Liver (tissue), 9 donors: ENCODE data around the gene MTM1. TPM values are rescaled to one million over a fixed set of nuclear protein-coding genes. Genes with fewer than 3 reads are reported as not detected.

Experiments used
- DNase-seq: peaks from one replicate; pipeline ENCODE4 v3.0.0-alpha.2; 2017; ENCODE audit warnings: low spot score
- H3K27ac ChIP-seq, 2 donors: one replicate each; pipeline ENCODE4 v1.7.0; 2013; ENCODE audit warnings: inconsistent platforms in 2 of 2, low read length in 2 of 2, control low read depth in 1 of 2, low read depth in 1 of 2, mild to moderate bottlenecking in 1 of 2
- H3K27me3 ChIP-seq, 4 donors: one replicate each; pipeline versions ENCODE4 v1.6.1 to v1.7.0; 2013; ENCODE audit warnings: low read length in 3 of 4, inconsistent platforms in 1 of 4, mild to moderate bottlenecking in 1 of 4, moderate library complexity in 1 of 4; ENCODE audit not compliant: control insufficient read depth in 4 of 4, insufficient read depth in 4 of 4
- H3K36me3 ChIP-seq, 4 donors: one replicate each; pipeline versions ENCODE4 v1.6.1 to v1.7.0; 2013; ENCODE audit warnings: low read length in 3 of 4, mild to moderate bottlenecking in 3 of 4, low read depth in 1 of 4, moderate library complexity in 1 of 4; ENCODE audit not compliant: control insufficient read depth in 4 of 4, insufficient read depth in 3 of 4
- H3K4me1 ChIP-seq, 4 donors: one replicate each; pipeline versions ENCODE4 v1.6.1 to v1.7.0; 2013; ENCODE audit warnings: low read length in 3 of 4, mild to moderate bottlenecking in 3 of 4, moderate library complexity in 1 of 4; ENCODE audit not compliant: control insufficient read depth in 4 of 4, insufficient read depth in 4 of 4
- H3K4me3 ChIP-seq, 3 donors: one replicate each; pipeline versions ENCODE4 v1.6.1 to v1.7.0; 2013; ENCODE audit warnings: low read length in 3 of 3, control low read depth in 1 of 3, low read depth in 1 of 3, mild to moderate bottlenecking in 1 of 3
- H3K9ac ChIP-seq, 2 donors: one replicate each; pipeline ENCODE4 v1.7.0; 2013; ENCODE audit warnings: low read length in 2 of 2, mild to moderate bottlenecking in 2 of 2, moderate library complexity in 2 of 2, control low read depth in 1 of 2, low read depth in 1 of 2
- H3K9me3 ChIP-seq, 4 donors: one replicate each; pipeline versions ENCODE4 v1.6.1 to v1.7.0; 2013; ENCODE audit warnings: low read length in 3 of 4; ENCODE audit not compliant: control insufficient read depth in 4 of 4
- ATF3 ChIP-seq: IDR thresholded peaks from 2 replicates; pipeline ENCODE4 v1.6.1; 2016; ENCODE audit warnings: antibody characterized with exemption
- EGR1 ChIP-seq, 2 donors: IDR thresholded peaks; 2 replicates each; pipeline ENCODE4 v1.6.1; 2016 to 2018; ENCODE audit warnings: antibody characterized with exemption in 2 of 2, low read depth in 2 of 2
- FOXA1 ChIP-seq: IDR thresholded peaks from 2 replicates; pipeline ENCODE4 v1.6.1; 2016; ENCODE audit warnings: antibody characterized with exemption
- FOXA2 ChIP-seq: IDR thresholded peaks from 2 replicates; pipeline ENCODE4 v1.6.1; 2016; ENCODE audit warnings: antibody characterized with exemption
- MAX ChIP-seq: IDR thresholded peaks from 2 replicates; pipeline ENCODE4 v1.6.1; 2016; ENCODE audit warnings: antibody characterized with exemption
- RAD21 ChIP-seq, 2 donors: IDR thresholded peaks; 2 replicates each; pipeline ENCODE4 v1.6.1; 2016; ENCODE audit warnings: antibody characterized with exemption in 2 of 2, mild to moderate bottlenecking in 2 of 2
- RXRA ChIP-seq, 2 donors: IDR thresholded peaks; 2 replicates each; pipeline ENCODE4 v1.6.1; 2017 to 2018; ENCODE audit warnings: antibody characterized with exemption in 2 of 2, mild to moderate bottlenecking in 1 of 2
- SP1 ChIP-seq: IDR thresholded peaks from 2 replicates; pipeline ENCODE4 v1.6.1; 2018; ENCODE audit warnings: antibody characterized with exemption, mild to moderate bottlenecking
- TAF1 ChIP-seq: conservative IDR thresholded peaks from 2 replicates; pipeline ENCODE4 v1.6.1; 2016; ENCODE audit warnings: antibody characterized with exemption, mild to moderate bottlenecking
- YY1 ChIP-seq: IDR thresholded peaks from 2 replicates; pipeline ENCODE4 v1.6.1; 2016; ENCODE audit warnings: antibody characterized with exemption, mild to moderate bottlenecking
- ZBTB33 ChIP-seq: IDR thresholded peaks from 2 replicates; pipeline ENCODE4 v1.6.1; 2016; ENCODE audit warnings: antibody characterized with exemption
- WGBS: extraction: QIAGEN DNeasy Blood & Tissue Kit; methylation state at CpG from one replicate; pipeline ENCODE4 v1.1.7; 2013; 5-methylcytosine and 5-hydroxymethylcytosine counted together
- polyA plus RNA-seq, 2 donors: library from polyadenylated mRNA; stranded (reverse) in 1 of 2; unstranded in 1 of 2; fragments of 200-250 nt in 1 of 2; fragments of >200 nt in 1 of 2; fragmentation: Nextera tagmentation in 1 of 2; extraction: Ambion mirVana in 1 of 2; gene quantifications; one replicate each; pipeline versions ENCODE4 v1.2.1 to v1.2.3, GENCODE V29; 2013 to 2015
- total RNA-seq, 2 donors: library from RNA; depleted of rRNA; stranded (reverse); fragments of >200 nt; gene quantifications; one replicate each; pipeline ENCODE4 v1.2.3, GENCODE V29; 2014
- TF ChIP-seq, protein P1 (sequence below): IDR thresholded peaks from 2 replicates; pipeline ENCODE4 v1.6.1; 2016; ENCODE audit warnings: antibody characterized with exemption, mild to moderate bottlenecking
- TF ChIP-seq, protein P2 (sequence below): fragments of 150-350 bp; IDR thresholded peaks from 2 replicates; pipeline ENCODE4 v1.5.1; 2017; ENCODE audit warnings: improper control_type of control experiment, low read depth, low read length; ENCODE audit not compliant: missing input control
- donor health status: healthy.
- donor health status: healthy.
- donor health status: healthy.
- donor health status: healthy.
- donor health status: healthy.

Gene MTM1
- total and polyA plus RNA-seq, 4 donors: 5.9 to 21.2 (median 11.4) TPM

DNA sequence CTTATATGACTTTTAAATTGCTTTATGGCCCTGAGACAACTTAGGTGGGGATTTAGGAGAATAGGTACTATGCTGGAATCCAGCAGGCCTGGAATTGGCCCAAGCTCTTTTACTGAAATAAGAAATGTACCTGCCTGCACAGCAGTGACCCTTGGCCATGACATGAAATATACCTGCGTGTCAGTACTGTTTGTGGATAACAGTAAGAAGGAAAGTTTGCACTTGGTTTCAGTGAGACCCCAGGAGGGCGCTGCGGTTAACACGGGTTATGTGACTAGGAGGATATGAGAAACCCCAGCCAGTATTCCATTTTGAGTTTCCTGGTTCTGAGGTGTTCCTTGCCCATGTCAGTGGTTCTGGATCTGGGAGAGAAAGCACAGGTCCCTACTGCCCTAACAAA is 5.3 kb downstream of the MTM1 start:
- Histone ChIP-seq H3K27ac (no peak overlapping the region), H3K27me3 (no peaks in the 10 kb centered on the region), H3K4me1 (peaks cover 11 to 30% (median 28%) of the 10 kb centered on the region in 4 donors), H3K36me3 (no peaks in the 10 kb centered on the region), H3K9ac (no peak overlapping the region), H3K4me3 (no peak overlapping the region), H3K9me3 (no peaks in the 10 kb centered on the region)
- 54% methylated on average over 4 of the region's 4 CpGs for WGBS
- TF ChIP-seq SP1 (no peak), FOXA1 (no peak), MAX (no peak), ATF3 (no peak), RXRA (IDR thresholded peaks at IDR 0.05) (no peak), ZBTB33 (no peak), RAD21 (IDR thresholded peaks at IDR 0.05) (no peak)
- TF ChIP-seq, protein P1, sequence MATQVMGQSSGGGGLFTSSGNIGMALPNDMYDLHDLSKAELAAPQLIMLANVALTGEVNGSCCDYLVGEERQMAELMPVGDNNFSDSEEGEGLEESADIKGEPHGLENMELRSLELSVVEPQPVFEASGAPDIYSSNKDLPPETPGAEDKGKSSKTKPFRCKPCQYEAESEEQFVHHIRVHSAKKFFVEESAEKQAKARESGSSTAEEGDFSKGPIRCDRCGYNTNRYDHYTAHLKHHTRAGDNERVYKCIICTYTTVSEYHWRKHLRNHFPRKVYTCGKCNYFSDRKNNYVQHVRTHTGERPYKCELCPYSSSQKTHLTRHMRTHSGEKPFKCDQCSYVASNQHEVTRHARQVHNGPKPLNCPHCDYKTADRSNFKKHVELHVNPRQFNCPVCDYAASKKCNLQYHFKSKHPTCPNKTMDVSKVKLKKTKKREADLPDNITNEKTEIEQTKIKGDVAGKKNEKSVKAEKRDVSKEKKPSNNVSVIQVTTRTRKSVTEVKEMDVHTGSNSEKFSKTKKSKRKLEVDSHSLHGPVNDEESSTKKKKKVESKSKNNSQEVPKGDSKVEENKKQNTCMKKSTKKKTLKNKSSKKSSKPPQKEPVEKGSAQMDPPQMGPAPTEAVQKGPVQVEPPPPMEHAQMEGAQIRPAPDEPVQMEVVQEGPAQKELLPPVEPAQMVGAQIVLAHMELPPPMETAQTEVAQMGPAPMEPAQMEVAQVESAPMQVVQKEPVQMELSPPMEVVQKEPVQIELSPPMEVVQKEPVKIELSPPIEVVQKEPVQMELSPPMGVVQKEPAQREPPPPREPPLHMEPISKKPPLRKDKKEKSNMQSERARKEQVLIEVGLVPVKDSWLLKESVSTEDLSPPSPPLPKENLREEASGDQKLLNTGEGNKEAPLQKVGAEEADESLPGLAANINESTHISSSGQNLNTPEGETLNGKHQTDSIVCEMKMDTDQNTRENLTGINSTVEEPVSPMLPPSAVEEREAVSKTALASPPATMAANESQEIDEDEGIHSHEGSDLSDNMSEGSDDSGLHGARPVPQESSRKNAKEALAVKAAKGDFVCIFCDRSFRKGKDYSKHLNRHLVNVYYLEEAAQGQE: no peak
- DNase-seq: no peak

DNA sequence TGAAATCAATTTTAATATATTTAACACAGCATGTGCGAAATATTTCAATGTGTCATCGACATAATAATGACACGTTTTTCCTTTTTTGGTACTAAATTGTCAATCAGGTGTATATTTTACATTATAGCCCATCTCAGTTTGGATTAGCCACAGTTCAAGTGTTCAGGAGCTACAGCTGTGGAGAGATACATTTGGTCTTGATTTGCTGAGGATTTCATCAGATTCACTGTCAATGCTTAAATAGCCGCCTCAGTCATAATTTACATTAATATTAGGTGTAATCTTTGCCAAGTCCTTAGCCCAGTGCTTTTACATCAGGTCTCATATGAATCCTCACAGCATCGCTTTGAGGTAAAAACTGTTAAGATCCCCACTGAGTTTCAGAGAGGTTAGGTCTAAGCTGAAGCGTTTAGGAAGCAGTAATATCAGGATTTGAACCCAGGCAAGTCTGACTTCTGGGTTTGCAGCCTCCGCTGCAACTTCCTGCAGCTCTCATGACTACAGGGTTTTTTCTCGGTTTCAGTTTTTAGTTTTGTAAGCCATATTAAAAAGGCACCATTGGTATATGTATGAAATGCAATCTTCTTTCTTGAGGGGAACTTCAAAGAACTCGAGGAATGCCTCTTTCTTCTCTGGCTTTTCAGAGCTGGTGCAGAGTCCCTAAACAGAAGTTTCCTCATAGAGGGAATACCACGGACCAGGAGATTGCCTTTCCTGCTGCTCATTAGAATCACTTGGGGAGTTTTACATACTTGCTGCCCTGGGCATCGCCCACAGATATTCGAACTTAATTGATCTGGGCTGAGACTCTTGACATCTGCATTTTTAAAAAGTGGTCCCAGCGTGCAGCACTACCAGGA is 6.4 kb downstream of the MTM1 start:
- peaks cover 11 to 28% (median 28%) of the 10 kb centered on the region in 4 donors for H3K4me1 ChIP-seq
- no peak overlapping the region for H3K27ac ChIP-seq
- H3K4me3 ChIP-seq: no peak overlapping the region
- no peaks in the 10 kb centered on the region for H3K27me3 ChIP-seq
- DNase-seq: no peak
- TF ChIP-seq TAF1 (no peak), FOXA2 (no peak), MAX (no peak), EGR1 (IDR thresholded peaks at IDR 0.05; ENCODE audit: low read depth in 2 of 2) (no peak), YY1 (no peak), ATF3 (no peak)
- TF ChIP-seq, protein P2, sequence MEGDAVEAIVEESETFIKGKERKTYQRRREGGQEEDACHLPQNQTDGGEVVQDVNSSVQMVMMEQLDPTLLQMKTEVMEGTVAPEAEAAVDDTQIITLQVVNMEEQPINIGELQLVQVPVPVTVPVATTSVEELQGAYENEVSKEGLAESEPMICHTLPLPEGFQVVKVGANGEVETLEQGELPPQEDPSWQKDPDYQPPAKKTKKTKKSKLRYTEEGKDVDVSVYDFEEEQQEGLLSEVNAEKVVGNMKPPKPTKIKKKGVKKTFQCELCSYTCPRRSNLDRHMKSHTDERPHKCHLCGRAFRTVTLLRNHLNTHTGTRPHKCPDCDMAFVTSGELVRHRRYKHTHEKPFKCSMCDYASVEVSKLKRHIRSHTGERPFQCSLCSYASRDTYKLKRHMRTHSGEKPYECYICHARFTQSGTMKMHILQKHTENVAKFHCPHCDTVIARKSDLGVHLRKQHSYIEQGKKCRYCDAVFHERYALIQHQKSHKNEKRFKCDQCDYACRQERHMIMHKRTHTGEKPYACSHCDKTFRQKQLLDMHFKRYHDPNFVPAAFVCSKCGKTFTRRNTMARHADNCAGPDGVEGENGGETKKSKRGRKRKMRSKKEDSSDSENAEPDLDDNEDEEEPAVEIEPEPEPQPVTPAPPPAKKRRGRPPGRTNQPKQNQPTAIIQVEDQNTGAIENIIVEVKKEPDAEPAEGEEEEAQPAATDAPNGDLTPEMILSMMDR: no peak
- TF ChIP-seq, protein P1: no peak
- no peaks in the 10 kb centered on the region for H3K36me3 ChIP-seq
- peak overlapping the region in 1 of 2 donors; percentile 13 for H3K9ac ChIP-seq
- 68% methylated on average over 13 of the region's 13 CpGs for WGBS
- no peaks in the 10 kb centered on the region for H3K9me3 ChIP-seq
